Erythroblast (primary cell): ENCODE data around the gene SLC13A4.

Source experiments
- GATA1 ChIP-seq: IDR thresholded peaks from 2 replicates; pipeline ENCODE4 v1.6.1; 2011; ENCODE audit warnings: low read depth, mild to moderate bottlenecking, control low read depth, low read length, moderate library complexity
- POLR2A ChIP-seq: IDR thresholded peaks from 2 replicates; pipeline ENCODE4 v1.6.1; 2011; ENCODE audit warnings: mild to moderate bottlenecking, low read length

GRCh38 chr7:135662123-135662372 lies 65.9 kb downstream of the SLC13A4 start:
- TF ChIP-seq POLR2A: no peak
- no peak for TF ChIP-seq GATA1
